Smooth muscle cell of the brain vasculature (primary cell): ENCODE results near the gene TTYH3.
"Not testable (repeated sequence)": the region's sequence is repeated elsewhere in the genome, so short reads cannot be mapped to it uniquely, and the experiment has no call there.

Experiments used
- DNase-seq: peaks from one replicate; pipeline ENCODE4 v3.0.0-alpha.2; 2012; ENCODE audit warnings: low read depth, low spot score

The TTYH3 gene

GRCh38 chr7:2687881-2688318 is 56.1 kb downstream of the TTYH3 start, which contains the start of gene AMZ1:
Gene AMZ1, plus strand, starts transcription at chr7:2688202. Its CDS starts 12,250 bp downstream, at chr7:2700452.
- no peak for DNase-seq

DNA sequence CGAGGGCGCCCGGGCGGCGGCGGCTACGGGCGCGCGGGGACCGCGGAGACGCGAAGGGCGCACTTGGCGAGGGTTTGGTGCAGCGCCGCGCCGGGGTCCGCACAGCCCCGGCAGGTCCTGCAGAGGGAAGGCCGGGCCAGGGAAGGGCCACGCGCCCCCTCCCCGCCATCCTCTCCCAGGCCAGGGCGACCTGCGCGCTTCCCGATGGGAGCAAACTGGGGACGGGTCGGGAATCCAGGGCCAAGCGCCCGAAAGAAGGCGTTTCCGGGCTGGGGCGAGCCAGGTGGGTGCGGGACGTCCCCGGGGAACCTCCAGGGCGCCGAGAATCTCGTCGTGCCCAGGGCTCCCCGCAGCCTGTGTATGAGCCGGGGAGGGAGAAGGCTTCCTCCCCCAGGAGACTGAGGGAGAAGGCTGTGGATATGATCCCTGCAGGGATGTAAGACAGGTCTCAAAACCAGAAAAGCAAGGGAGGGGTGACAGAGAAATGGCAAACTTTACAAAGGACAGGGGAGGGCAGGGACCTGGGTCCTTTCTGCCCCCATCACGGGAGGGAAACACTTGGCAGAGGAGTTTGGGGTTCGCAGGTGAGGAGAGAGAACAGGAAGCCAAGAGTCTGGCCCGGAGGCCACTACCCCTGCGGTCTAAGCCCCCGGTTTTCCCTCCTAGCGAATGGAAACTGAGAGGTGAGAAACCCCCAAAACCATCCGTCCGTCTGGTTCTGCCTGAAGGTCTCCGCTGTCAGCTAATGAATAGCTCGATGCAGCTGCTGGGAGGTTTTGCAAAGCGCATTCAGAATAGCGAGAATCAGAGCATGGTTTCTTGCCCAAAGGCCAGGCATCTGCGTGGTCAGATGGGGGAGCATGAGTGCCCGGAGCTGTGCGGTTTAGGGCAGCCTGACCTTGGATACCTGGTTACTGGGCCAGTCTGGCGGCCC is 56.9 kb downstream of the TTYH3 start:
- DNase-seq, result no peak

DNA sequence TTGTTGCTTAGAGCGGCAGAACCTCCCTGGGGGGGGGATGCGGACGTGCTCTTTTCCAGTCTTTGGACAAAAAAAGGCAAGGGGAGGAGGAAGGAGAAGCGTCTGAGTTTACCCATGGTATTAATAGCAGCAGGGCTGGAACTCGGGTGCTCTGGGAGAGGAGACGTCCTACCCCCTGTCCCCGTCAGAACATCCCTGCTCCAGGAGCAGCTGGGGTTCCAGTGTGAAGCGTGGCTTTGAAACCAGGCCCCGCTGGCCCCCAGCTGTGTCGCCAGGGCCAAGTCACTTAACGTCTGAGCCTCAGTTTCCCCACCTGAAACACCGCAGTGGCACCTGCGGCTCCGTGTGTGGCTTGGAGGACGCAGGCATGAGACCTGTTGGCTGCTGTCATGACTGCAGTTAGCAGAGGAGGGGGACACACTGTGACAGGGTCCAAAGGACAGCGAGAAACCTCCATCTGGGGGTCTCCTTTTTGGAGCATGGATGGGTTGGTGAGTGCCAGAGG is 57.6 kb downstream of the TTYH3 start:
- DNase-seq, result no peak

DNA sequence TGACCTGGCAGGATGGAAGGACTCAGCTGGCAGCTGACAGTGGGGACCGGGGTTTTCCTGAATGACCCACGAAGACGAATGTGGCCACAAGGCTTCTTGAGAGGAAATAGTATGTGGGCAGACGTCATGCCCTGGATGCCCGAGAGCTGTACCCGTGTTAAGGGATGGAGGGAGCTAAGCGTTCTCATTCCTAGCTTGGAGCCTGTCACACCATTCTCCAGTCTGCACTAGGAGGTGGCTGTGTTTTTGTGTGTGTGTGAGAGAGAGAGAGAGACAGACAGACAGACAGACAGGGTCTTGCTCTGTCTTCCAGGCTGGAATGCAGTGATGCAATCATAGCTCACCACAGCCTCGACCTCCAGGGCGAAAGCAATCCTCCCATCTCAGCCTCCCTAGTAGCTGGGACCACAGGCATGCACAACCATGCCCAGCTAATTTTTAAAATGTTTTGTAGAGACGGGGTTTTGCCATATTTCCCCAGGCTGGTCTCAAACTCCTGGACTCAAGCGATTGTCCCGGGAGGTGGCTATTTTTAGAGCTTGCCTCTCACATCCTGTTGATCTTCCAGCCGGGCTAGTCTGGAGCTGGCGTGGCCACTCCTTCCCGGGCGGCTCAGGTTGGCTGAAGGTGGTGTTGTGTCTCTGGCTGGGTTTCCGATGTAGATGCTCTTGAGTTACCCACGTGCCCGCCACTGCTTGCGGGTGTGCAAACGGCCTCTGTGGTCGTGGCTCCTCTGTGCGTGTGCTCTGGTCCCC is 58.3 kb downstream of the TTYH3 start:
- DNase-seq, result no peak

DNA sequence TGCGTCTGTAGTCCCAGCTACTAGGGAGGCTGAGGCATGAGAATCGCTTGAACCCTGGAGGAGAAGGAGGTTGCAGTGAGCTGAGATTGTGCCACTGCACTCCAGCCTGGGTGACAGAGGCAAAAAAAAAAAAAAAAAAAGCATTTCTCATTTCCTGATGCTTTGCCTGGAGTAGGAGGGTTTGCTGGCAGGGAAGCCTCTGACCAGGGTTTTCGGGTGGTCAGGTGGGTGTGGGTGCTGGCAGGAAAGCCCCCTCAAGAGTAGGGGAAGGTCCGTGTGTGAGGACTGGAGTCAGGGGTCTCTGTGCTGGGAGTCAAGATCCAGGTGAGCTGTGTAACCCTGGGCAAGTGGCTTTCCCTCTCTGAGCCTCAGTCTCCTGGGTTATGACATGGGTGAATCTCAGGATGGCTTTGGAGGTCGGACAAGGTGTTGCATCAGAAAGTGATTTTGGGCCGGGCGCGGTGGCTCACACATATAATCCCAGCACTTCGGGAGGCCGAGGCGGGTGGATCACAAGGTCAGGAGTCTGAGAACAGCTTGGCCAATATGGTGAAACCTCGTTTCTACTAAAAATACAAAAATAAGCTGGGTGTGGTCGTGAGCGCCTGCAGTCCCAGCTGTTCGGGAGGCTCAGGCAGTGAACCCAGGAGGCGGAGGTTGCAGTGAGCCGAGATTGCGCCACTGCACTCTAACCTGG is 59.4 kb downstream of the TTYH3 start:
- no peak for DNase-seq

DNA sequence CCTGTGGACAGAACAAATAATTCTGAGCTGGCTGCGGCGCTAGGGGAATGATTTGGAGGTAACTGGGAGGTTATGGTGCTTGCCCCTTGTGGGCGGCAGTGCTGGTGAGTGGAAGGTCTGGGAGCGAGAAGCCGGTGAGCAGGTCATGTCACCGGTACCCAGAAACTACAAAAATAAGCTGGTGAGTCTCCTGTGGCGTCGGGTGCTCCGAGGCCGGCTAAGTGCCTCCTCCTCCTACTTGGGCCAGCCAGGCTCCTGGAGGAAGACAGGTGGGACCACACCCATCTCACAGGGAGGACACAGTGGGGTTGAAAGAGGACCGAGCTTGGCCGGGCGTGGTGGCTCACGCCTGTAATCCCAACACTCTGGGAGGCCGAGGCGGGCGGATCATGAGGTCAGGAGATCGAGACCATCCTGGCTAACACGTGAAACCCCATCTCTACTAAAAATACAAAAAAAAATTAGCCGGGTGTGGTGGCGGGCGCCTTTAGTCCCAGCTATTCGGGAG is 60.2 kb downstream of the TTYH3 start:
- not testable (repeated sequence) for DNase-seq

DNA sequence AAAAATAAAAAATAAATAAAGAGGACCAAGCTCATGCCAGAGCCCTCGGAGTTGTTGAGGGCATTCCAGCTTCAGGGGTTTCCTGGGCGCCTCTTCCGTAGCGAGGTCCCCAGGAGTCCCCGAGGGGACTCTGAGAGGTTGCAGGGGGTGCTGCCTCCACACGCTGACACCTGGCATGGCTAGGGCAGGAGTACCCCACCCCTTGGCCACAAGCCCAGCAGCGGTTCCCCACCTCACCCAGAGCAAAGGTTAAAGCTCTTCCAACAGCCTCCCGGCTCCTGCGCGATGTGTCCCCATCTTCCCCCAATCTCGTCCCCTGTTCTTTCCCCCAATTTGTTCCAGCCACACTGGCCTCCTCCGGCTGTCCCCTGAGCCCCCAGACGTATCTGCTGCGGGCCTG is 60.8 kb downstream of the TTYH3 start:
- DNase-seq, result no peak

DNA sequence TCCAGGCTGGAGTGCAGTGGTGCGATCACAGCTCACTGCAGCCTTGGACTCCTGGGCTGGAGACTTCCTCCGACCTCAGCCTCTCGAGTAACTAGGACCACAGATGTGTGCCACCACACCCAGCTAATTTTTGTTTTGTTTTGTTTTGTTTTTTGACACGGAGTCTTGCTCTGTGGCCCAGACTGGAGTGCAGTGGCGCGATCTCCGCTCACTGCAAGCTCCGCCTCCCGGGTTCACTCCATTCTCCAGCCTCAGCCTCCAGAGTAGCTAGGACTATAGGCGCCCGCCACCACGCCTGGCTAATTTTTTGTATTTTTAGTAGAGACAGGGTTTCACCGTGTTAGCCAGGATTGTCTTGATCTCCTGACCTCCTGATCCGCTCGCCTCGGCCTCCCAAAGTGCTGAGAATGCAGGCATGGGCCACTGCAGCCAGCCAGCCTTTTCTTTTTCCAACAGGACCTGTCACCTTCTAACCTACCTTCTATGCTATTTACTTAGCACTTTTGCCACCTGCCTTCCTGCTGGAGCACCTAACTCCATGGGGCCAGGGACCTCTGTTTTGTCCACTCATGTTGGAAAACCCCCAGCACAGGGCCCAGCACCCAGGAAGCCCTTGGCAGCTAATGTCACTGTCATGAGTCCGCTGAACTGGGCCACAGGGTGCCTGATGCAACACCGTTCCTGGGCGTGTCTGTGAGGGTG is 61.8 kb downstream of the TTYH3 start:
- not testable (repeated sequence) for DNase-seq

DNA sequence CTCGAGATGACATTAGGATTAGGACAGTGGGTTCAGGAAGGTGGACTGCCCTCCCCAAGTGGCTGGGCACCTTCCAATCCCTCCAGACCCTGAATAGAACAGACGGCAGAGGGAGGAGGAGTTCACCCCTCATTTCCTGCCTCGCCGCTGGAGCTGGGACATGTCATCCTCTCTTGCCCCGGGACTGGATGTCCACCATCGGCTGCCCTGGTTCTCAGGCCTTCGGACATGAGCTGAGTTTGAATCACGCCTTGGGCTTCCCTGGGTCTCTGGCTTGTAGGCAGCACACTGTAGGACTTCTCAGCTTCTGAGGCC is 62.3 kb downstream of the TTYH3 start:
- not testable (repeated sequence) for DNase-seq

GRCh38 chr7:2698581-2699288 is 66.9 kb downstream of the TTYH3 start:
- DNase-seq, result no peak

- DNase-seq, result no peak
These were observed 67.5 kb downstream of the TTYH3 start for GRCh38 chr7:2699289-2699620.

GRCh38 chr7:2700141-2700850 is 68.5 kb downstream of the TTYH3 start:
- no peak for DNase-seq

DNA sequence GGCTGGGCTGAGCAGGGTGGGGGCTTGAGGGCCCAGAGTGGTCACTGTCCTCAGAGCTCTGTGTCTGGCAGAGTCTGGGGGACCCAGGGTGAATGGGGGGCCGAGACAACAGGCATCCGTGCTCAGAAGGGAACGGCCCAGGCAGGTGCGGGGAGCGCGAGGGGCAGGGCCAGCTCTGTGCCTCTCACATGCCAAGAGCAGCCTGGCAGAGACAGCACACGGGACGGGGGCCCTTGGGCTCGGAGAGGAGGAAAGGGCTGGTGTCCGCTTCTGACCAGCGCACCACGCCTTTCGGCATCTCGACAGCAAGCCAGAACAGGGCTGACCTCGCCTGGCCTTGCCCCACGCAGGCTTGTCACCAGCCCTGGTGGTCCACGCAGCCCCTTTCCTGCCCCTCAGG is 69.6 kb downstream of the TTYH3 start:
- no peak for DNase-seq

GRCh38 chr7:2701832-2702593 is 70.2 kb downstream of the TTYH3 start:
- no peak for DNase-seq

GRCh38 chr7:2702594-2702957 is 70.8 kb downstream of the TTYH3 start:
- no peak for DNase-seq

- no peak for DNase-seq
These were observed 73.7 kb downstream of the TTYH3 start for GRCh38 chr7:2705371-2706096.

- no peak for DNase-seq
These were observed 74.9 kb downstream of the TTYH3 start for GRCh38 chr7:2706685-2707126.

DNA sequence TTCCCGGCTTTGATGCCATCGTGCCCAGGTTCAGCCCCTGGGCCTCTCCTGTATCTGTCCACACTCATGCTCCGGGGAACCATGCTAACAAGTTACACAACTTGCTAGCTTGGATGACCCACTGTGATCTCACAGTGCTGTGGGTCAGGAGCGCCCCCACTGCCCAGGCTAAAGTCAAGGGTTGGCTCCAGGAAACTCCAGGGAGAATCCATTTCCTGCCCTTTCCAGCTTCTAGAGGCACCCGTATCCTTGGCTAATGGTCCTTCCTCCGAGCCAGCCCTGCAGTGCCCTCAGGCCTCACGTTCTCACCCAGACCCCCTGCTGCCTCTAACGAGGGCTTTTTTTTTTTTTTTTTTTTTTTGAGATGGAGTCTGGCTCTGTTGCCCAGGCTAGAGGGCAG is 75.7 kb downstream of the TTYH3 start:
- DNase-seq, result no peak

DNA sequence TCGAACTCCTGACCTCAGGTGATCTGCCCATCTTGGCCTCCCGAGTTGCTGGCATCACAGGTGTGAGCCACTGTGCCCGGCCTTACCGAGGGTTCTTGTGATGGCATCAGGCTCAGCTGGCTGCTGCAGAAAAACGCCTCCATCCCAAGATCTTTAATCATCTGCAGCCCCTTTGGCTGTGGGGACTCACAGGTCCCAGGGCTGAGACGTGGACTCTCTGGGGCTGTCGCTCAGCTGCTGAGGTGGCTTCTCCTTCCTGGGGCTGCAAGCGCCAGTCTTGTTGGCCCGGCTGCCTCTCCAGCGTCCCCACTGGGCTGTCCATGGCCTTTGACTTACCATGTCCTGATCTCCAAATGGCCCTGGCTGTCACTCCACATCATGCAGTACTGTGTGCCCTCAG is 76.3 kb downstream of the TTYH3 start:
- DNase-seq, result no peak
